Astrocyte (in vitro differentiated cells and primary cell): Measurements from ENCODE around the gene SNRNP27. TPM values are rescaled to one million over a fixed set of nuclear protein-coding genes. Genes with fewer than 3 reads are reported as not detected.

Experiments used
- DNase-seq: peaks from one replicate; pipeline ENCODE4 v3.0.0-alpha.2; 2010; ENCODE audit warnings: low read depth
- FAIRE-seq: peaks from 2 replicates; lab custom pipeline; 2011; peaks lifted over from hg19 to GRCh38; lab: Jason Lieb, UNC
- H2AFZ ChIP-seq: 2 replicates; pipeline ENCODE4 v1.6.0; 2012; ENCODE audit warnings: low read depth, low read length, inconsistent platforms
- H3K27ac ChIP-seq: 2 replicates; pipeline ENCODE4 v1.5.1; 2011; ENCODE audit warnings: low read depth, low read length, inconsistent platforms
- H3K27me3 ChIP-seq: 2 replicates; pipeline ENCODE4 v1.6.0; 2011; ENCODE audit warnings: low read length, inconsistent platforms; ENCODE audit not compliant: insufficient read depth
- H3K36me3 ChIP-seq: 2 replicates; pipeline ENCODE4 v1.5.1; 2011; ENCODE audit warnings: low read length, inconsistent platforms; ENCODE audit not compliant: insufficient read depth
- H3K4me1 ChIP-seq: 2 replicates; pipeline ENCODE4 v1.5.1; 2011; ENCODE audit warnings: low read length, inconsistent platforms; ENCODE audit not compliant: insufficient read depth
- H3K4me2 ChIP-seq: 2 replicates; pipeline ENCODE4 v1.6.0; 2012; ENCODE audit warnings: low read length, inconsistent platforms
- H3K4me3 ChIP-seq: 2 replicates; pipeline ENCODE4 v1.5.1; 2011; ENCODE audit warnings: low read depth, mild to moderate bottlenecking, low read length, inconsistent platforms; ENCODE audit not compliant: insufficient read depth
- H3K79me2 ChIP-seq: 2 replicates; pipeline ENCODE4 v1.6.0; 2012; ENCODE audit warnings: mild to moderate bottlenecking, low read length, inconsistent platforms; ENCODE audit not compliant: insufficient read depth
- H3K9ac ChIP-seq: 2 replicates; pipeline ENCODE4 v1.6.0; 2012; ENCODE audit warnings: mild to moderate bottlenecking, low read length, inconsistent platforms
- H3K9me3 ChIP-seq: 2 replicates; pipeline ENCODE4 v1.5.1; 2012; ENCODE audit warnings: low read depth, mild to moderate bottlenecking, low read length, inconsistent platforms; ENCODE audit not compliant: insufficient read depth
- H4K20me1 ChIP-seq: 2 replicates; pipeline ENCODE4 v1.6.0; 2012; ENCODE audit warnings: low read length, inconsistent platforms; ENCODE audit not compliant: insufficient read depth
- H3K27ac Mint-ChIP-seq: one replicate; pipeline ENCODE4 v1.8.0; 2021; ENCODE audit warnings: mild to moderate bottlenecking, mixed read lengths; ENCODE audit not compliant: unreplicated experiment
- H3K27me3 Mint-ChIP-seq: one replicate; pipeline ENCODE4 v1.8.0; 2021; ENCODE audit warnings: low read depth, mixed read lengths; ENCODE audit not compliant: unreplicated experiment
- H3K36me3 Mint-ChIP-seq: one replicate; pipeline ENCODE4 v1.8.0; 2021; ENCODE audit warnings: low read depth, mixed read lengths; ENCODE audit not compliant: unreplicated experiment
- H3K4me1 Mint-ChIP-seq: one replicate; pipeline ENCODE4 v1.8.0; 2021; ENCODE audit warnings: low read depth, mixed read lengths; ENCODE audit not compliant: unreplicated experiment
- H3K4me3 Mint-ChIP-seq: one replicate; pipeline ENCODE4 v1.8.0; 2021; ENCODE audit warnings: mild to moderate bottlenecking, moderate library complexity, mixed read lengths; ENCODE audit not compliant: unreplicated experiment
- H3K9me3 Mint-ChIP-seq: one replicate; pipeline ENCODE4 v1.8.0; 2021; ENCODE audit warnings: mild to moderate bottlenecking, mixed read lengths; ENCODE audit not compliant: unreplicated experiment
- EZH2 ChIP-seq: IDR thresholded peaks from 2 replicates; pipeline ENCODE4 v1.6.1; 2012; ENCODE audit warnings: mild to moderate bottlenecking, low read length, inconsistent platforms; ENCODE audit not compliant: insufficient read depth
- total RNA-seq: library from RNA; stranded (reverse); gene quantifications from 2 replicates; pipeline ENCODE4 v1.2.1, GENCODE V29; 2021
- TF ChIP-seq, protein P1 (sequence below): IDR thresholded peaks from 2 replicates; pipeline ENCODE4 v1.5.1; 2011; ENCODE audit warnings: low read depth, mild to moderate bottlenecking, inconsistent platforms, low read length, moderate library complexity; ENCODE audit not compliant: insufficient read depth

The SNRNP27 gene
- total RNA-seq, 1 donor from 2014 or later = 67.7 TPM

DNA sequence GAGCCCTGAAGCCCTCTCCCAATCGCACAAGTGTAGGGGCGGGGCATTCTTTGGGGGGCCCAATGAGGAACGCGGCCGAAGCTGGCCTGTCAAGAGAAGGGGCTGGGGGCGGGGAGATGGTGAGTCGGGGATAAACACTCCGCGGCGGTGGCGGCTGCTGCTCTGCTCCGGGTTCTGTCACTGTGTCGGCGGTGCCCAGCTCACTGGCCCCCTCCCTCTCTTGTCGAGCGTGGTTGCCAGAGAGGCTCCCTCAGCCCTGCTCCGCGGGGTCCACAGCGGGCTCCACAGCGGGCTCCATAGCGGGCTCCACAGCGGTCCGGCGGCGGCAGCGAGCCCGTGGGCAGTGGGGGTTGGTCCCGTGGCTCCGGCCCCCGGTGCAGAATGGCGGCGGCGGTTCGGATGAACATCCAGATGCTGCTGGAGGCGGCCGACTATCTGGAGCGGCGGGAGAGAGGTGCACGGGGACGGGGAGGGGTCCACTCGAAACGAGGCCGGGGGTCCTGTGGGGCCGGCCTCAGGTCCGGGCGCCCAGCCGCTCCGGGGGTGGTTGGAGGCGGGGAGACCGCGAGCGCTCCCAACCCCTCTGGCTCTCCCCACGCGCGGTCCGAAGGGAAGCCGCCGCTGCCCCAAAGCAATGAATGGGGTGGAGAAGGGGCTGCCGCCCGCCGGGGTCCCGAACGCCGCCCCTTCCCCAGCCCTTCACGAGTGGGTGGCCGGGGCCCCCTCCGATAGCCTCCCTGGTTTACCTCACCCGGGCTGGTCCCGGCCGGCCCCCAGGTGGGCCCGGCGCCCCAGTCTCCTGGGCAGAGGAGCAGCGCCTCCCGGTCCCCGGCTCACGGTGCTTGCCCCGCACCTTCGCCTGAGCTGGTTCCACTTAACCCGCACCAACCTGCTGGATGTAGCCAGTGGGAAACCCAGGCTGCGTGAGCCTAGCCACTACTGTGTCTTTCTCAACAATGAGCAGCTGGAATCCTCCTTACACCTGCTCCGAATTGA lies 21.5 kb downstream of the SNRNP27 start, which contains the start of gene MXD1:
Gene MXD1, plus strand, starts transcription at position 160 of the 996 bp plus-strand sequence. Its CDS starts 222 bp downstream, at position 382.
- H3K79me2 ChIP-seq = peaks cover 31% of the 10 kb centered on the region
- Mint-ChIP-seq H3K4me1 (peaks cover 23% of the 10 kb centered on the region), H3K27me3 (no peaks in the 10 kb centered on the region), H3K27ac (peak within 1 kb of the TSS; percentile 97), H3K4me3 (peak within 1 kb of the TSS; percentile 88), H3K9me3 (no peaks in the 10 kb centered on the region), H3K36me3 (no peaks in the 10 kb centered on the region)
- H3K36me3 ChIP-seq = no peaks in the 10 kb centered on the region
- peak within 1 kb of the TSS; percentile 91 for H3K9ac ChIP-seq
- DNase-seq (no peak), FAIRE-seq (no peak)
- peak within 1 kb of the TSS; percentile 91 for H3K4me2 ChIP-seq
- H2AFZ ChIP-seq = peak within 1 kb of the TSS; percentile 41
- no peaks in the 10 kb centered on the region for H4K20me1 ChIP-seq
- H3K4me3 ChIP-seq = peak within 1 kb of the TSS; percentile 73
- H3K27ac ChIP-seq = peak within 1 kb of the TSS; percentile 90
- no peaks in the 10 kb centered on the region for H3K9me3 ChIP-seq
- peaks cover 19% of the 10 kb centered on the region for H3K4me1 ChIP-seq
- TF ChIP-seq, protein P1, sequence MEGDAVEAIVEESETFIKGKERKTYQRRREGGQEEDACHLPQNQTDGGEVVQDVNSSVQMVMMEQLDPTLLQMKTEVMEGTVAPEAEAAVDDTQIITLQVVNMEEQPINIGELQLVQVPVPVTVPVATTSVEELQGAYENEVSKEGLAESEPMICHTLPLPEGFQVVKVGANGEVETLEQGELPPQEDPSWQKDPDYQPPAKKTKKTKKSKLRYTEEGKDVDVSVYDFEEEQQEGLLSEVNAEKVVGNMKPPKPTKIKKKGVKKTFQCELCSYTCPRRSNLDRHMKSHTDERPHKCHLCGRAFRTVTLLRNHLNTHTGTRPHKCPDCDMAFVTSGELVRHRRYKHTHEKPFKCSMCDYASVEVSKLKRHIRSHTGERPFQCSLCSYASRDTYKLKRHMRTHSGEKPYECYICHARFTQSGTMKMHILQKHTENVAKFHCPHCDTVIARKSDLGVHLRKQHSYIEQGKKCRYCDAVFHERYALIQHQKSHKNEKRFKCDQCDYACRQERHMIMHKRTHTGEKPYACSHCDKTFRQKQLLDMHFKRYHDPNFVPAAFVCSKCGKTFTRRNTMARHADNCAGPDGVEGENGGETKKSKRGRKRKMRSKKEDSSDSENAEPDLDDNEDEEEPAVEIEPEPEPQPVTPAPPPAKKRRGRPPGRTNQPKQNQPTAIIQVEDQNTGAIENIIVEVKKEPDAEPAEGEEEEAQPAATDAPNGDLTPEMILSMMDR = no peak
- TF ChIP-seq EZH2 = no peak
- no peaks in the 10 kb centered on the region for H3K27me3 ChIP-seq

DNA sequence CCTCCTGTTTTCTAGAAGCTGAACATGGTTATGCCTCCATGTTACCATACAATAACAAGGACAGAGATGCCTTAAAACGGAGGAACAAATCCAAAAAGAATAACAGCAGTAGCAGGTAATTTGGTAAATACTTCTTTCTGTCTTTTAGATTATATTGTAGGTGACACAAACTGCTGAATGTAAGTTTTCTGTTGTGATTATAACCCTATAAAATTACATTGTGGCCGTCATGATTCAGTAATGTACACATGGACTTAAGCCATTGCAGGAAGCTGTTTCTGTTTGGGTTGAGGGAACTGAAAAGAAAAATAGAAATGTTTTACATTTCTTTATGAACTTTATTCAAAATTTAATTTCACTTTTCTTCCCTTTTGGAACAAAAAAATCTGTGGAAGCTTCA lies 22.4 kb downstream of the SNRNP27 start:
- TF ChIP-seq, protein P1 = no peak
- TF ChIP-seq EZH2 = no peak
- peaks cover 31% of the 10 kb centered on the region for H3K79me2 ChIP-seq
- no peaks in the 10 kb centered on the region for H3K27me3 ChIP-seq
- DNase-seq = no peak
- H3K4me1 Mint-ChIP-seq = peaks cover 23% of the 10 kb centered on the region
- FAIRE-seq = no peak
- H3K4me1 ChIP-seq = peaks cover 19% of the 10 kb centered on the region
- peak overlapping the region; percentile 79 for H3K27ac ChIP-seq
- peak overlapping the region; percentile 87 for H3K9ac ChIP-seq
- no peaks in the 10 kb centered on the region for H3K27me3 Mint-ChIP-seq
- peak overlapping the region; percentile 91 for H3K4me2 ChIP-seq
- no peaks in the 10 kb centered on the region for H3K9me3 Mint-ChIP-seq
- no peaks in the 10 kb centered on the region for H3K36me3 ChIP-seq
- H3K27ac Mint-ChIP-seq = peak overlapping the region; percentile 78
- H3K4me3 Mint-ChIP-seq = peak overlapping the region; percentile 88
- H3K4me3 ChIP-seq = peak overlapping the region; percentile 73
- no peak overlapping the region for H2AFZ ChIP-seq
- no peaks in the 10 kb centered on the region for H4K20me1 ChIP-seq
- H3K36me3 Mint-ChIP-seq = no peaks in the 10 kb centered on the region
- H3K9me3 ChIP-seq = no peaks in the 10 kb centered on the region
